A549 (cell line): ENCODE measurements around the gene MEIS1.

ENCODE experiments used
- NPAS2 ChIP-seq: fragments of 250-450 bp; sonication (Bioruptor Pico); IDR thresholded peaks from 2 replicates; pipeline ENCODE4 v1.8.0; 2022; ENCODE audit warnings: mild to moderate bottlenecking, moderate library complexity, borderline replicate concordance
- SMC3 ChIP-seq: fragments of >200 bp; sonication (Bioruptor Twin); formaldehyde crosslinking; IDR thresholded peaks from 3 replicates; pipeline ENCODE4 v1.6.1; 2018; ENCODE audit warnings: inconsistent platforms
- TF ChIP-seq, protein P1 (sequence below): fragments of >200 bp; sonication (Bioruptor Twin); formaldehyde crosslinking; IDR thresholded peaks from 3 replicates; pipeline ENCODE4 v1.5.1; 2016
- TF ChIP-seq, protein P2 (sequence below): fragments of 450-650 bp; IDR thresholded peaks from 2 replicates; pipeline ENCODE4 v1.6.1; 2014; ENCODE audit warnings: antibody characterized with exemption

DNA sequence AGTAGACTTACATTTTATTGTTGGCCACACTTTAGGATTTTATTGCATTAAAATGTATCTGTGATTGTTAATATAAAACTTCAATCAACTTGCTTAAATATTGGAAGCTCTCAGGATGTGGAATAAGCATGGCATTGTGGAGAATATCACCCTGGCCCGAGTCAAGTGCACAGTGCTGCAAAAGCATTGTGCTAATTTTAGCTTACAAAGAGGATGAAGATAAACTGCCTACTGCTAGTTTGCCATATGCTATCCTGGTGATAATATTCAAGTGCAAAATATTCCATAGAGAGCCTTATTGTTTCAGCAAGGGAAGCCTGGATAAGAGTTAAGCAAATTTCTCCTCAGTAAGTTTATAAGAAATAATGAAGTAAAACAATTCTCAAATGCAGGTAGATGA, 54.5 kb downstream of the MEIS1 start:
- TF ChIP-seq SMC3, result no peak
- TF ChIP-seq, protein P1, sequence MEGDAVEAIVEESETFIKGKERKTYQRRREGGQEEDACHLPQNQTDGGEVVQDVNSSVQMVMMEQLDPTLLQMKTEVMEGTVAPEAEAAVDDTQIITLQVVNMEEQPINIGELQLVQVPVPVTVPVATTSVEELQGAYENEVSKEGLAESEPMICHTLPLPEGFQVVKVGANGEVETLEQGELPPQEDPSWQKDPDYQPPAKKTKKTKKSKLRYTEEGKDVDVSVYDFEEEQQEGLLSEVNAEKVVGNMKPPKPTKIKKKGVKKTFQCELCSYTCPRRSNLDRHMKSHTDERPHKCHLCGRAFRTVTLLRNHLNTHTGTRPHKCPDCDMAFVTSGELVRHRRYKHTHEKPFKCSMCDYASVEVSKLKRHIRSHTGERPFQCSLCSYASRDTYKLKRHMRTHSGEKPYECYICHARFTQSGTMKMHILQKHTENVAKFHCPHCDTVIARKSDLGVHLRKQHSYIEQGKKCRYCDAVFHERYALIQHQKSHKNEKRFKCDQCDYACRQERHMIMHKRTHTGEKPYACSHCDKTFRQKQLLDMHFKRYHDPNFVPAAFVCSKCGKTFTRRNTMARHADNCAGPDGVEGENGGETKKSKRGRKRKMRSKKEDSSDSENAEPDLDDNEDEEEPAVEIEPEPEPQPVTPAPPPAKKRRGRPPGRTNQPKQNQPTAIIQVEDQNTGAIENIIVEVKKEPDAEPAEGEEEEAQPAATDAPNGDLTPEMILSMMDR, result no peak
- no peak for TF ChIP-seq NPAS2 (CRISPR knock-in tag)
- TF ChIP-seq, protein P2, sequence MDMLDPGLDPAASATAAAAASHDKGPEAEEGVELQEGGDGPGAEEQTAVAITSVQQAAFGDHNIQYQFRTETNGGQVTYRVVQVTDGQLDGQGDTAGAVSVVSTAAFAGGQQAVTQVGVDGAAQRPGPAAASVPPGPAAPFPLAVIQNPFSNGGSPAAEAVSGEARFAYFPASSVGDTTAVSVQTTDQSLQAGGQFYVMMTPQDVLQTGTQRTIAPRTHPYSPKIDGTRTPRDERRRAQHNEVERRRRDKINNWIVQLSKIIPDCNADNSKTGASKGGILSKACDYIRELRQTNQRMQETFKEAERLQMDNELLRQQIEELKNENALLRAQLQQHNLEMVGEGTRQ, result no peak
